Measurements from ENCODE around the gene TCEAL3.

TCEAL3 gene

GRCh38 chrX:103610282-103610681 lies 2.5 kb downstream of the TCEAL3 start:
- no peak overlapping the region for H3K4me3 ChIP-seq (replicated peaks; ENCODE audit: insufficient read depth, low read length)
- H3K27ac ChIP-seq (replicated peaks), result no peak overlapping the region
- DNase-seq (ENCODE audit: low read depth in 1 of 2, low spot score in 1 of 2), result no peak
- TF ChIP-seq GABPA (IDR thresholded peaks at IDR 0.05; ENCODE audit: low read depth), result no peak
- TF ChIP-seq POLR2AphosphoS5 (IDR thresholded peaks at IDR 0.05; ENCODE audit: low read depth), result no peak
- TF ChIP-seq SPI1 (IDR thresholded peaks at IDR 0.05; ENCODE audit: borderline replicate concordance, low read depth), result no peak
- no peak for TF ChIP-seq CTCF (IDR thresholded peaks at IDR 0.05; ENCODE audit: insufficient read depth, low read length)
- no peak for TF ChIP-seq REST (IDR thresholded peaks at IDR 0.05; ENCODE audit: insufficient replicate concordance, low read depth)
- peaks cover 18% of the 10 kb centered on the region for H3K27me3 ChIP-seq (ENCODE audit: insufficient read depth, poor library complexity, severe bottlenecking)

GRCh38 chrX:103613362-103613890 lies 5.7 kb downstream of the TCEAL3 start:
- TF ChIP-seq SPI1 (IDR thresholded peaks at IDR 0.05; ENCODE audit: borderline replicate concordance, low read depth) (no peak), POLR2AphosphoS5 (IDR thresholded peaks at IDR 0.05; ENCODE audit: low read depth) (no peak), REST (IDR thresholded peaks at IDR 0.05; ENCODE audit: insufficient replicate concordance, low read depth) (no peak), GABPA (IDR thresholded peaks at IDR 0.05; ENCODE audit: low read depth) (no peak), CTCF (IDR thresholded peaks at IDR 0.05; ENCODE audit: insufficient read depth, low read length) (no peak)
- H3K27ac ChIP-seq (replicated peaks), result no peak overlapping the region
- DNase-seq (ENCODE audit: low read depth in 1 of 2, low spot score in 1 of 2), result no peak
- H3K4me3 ChIP-seq (replicated peaks; ENCODE audit: insufficient read depth, low read length), result no peak overlapping the region
- H3K27me3 ChIP-seq (ENCODE audit: insufficient read depth, poor library complexity, severe bottlenecking), result no peaks in the 10 kb centered on the region

GRCh38 chrX:103614999-103615398 lies 7.2 kb downstream of the TCEAL3 start:
- DNase-seq (ENCODE audit: low read depth in 1 of 2, low spot score in 1 of 2), result no peak
- Histone ChIP-seq H3K27ac (replicated peaks) (no peak overlapping the region), H3K4me3 (replicated peaks; ENCODE audit: insufficient read depth, low read length) (no peak overlapping the region), H3K27me3 (ENCODE audit: insufficient read depth, poor library complexity, severe bottlenecking) (no peaks in the 10 kb centered on the region)
- TF ChIP-seq CTCF (IDR thresholded peaks at IDR 0.05; ENCODE audit: insufficient read depth, low read length) (no peak), REST (IDR thresholded peaks at IDR 0.05; ENCODE audit: insufficient replicate concordance, low read depth) (no peak)
